Left colon (tissue), 2 donors: ENCODE results near the gene GRXCR2. TPM values are rescaled to one million over a fixed set of nuclear protein-coding genes. Genes with fewer than 3 reads are reported as not detected.
"Not testable (repeated sequence)": the region's sequence is repeated elsewhere in the genome, so short reads cannot be mapped to it uniquely, and the experiment has no call there.

Experiments
- ATAC-seq: fragments of 200-7000 bp; cut with Tn5 transposase; one replicate; pipeline ENCODE4 v1.9.1; 2020; ENCODE audit warnings: mild to moderate bottlenecking, moderate library complexity
- DNase-seq, 2 donors: peaks; one replicate each; pipeline ENCODE4 v3.0.0-alpha.2; 2020
- intact Hi-C, 2 donors: fragments of 100-400 bp; cut with DNase I in 1 of 2; cut with micrococcal nuclease in 1 of 2; formaldehyde crosslinking; loops; one replicate each; pipeline versions ENCODE4 v1.11.2 to v1.14.0; 2022; cut with DNase I, micrococcal nuclease
- total RNA-seq, 2 donors: library from RNA; stranded (reverse); fragmentation: NEBNext Ultra II Directional; extraction: Animal tissue kit (Norgen Biotek cat#: 25700); gene quantifications; one replicate each; pipeline ENCODE4 v1.2.1, GENCODE V29; 2021
- donor health status: DM: no; HTN: no; CAD: no.
- donor health status: DM: yes; HTN: yes; CAD: no.

Gene GRXCR2
- total RNA-seq, 2 donors from 2014 or later = not detected

DNA sequence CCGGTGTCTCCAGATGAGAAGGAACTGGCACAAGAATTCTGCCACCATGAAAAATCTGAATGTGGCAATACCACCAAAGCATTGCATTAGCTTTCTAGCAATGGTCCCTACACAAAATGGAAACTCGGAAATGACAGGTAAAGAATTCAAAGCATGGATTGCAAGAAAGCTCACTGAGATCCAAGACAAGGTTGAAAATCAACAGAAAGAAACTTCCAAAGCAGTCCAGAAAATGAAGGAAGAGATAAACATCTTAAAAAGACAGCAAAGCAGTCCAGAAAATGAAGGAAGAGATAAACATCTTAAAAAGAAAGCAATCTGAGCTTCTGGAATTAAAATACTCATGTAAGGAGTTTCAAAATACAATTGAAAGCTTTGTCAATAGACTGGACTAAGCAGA lies 16.8 kb upstream of the GRXCR2 start:
- DNase-seq (no peak), ATAC-seq (no peak)
- intact Hi-C loops = no loop called here

DNA sequence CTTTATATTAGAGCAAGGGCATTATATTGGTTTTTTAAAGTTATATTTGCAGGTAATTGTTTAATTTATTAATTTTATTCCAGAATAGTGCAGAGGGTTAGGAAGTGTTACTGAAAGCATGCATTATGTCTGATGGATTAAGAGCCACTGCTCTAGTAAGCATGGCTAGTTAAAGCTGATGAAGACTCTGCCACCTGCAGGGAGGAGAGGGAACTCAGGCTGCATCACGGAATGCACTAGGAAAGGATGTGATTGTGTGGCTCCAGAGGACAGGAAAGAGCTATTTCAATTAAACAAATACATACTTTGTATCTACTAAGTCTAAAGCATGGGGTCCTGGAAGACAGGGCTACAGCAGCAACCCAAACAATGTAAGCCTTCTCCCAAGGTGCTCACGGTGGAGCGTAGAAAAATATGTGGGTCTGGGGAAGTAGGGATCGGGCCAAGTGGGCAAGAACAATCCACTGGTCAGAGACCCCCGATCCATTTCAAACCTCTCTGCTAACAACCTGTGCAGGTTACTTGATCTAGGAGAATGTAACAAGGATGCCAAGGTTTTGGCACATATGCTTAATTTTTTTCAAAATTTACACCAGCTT lies 15.3 kb upstream of the GRXCR2 start:
- peak; percentile 99 for ATAC-seq
- DNase-seq = peak; percentile 46 to 67
- intact Hi-C loops = no loop called here

DNA sequence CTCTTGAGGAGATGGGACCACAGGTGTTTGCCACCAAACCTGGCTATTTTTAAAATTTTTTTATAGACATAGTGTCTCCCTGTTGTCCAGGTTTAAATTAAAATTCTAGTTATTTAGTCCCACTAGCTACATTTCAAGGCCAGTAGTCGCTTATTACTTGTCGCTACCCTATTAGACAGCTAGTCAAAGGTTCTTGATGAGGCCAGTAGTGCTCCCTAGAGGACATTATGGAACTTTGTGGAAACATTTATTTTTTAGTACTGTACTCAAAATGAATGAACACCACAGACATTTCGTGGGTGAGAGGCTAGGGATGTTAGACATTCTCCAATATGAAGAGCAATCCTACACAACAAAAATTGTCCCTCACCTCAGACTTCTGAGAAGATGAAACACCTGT lies 14.4 kb upstream of the GRXCR2 start:
- peak; percentile 86 for ATAC-seq
- intact Hi-C loops = no loop called here

DNA sequence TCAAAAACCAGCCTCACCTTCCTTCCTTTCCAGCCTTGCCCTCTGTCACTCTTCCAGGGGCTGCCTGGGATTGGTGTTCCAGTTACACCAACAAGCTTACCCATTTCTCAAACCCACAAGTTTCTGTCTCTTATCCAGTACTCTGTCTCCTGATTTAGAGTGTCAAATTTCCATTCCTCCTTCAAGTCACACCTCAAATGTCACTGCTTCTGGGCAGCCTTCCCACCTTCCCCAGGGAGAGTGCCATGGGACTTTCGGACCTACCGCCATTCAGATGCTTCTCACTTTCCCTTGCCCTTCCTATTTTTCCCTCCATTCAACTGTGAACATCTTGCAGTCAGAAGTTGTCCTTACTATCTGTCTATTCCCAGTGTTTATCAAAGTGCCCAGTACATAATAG lies 2.0 kb upstream of the GRXCR2 start:
- no peak for ATAC-seq
- intact Hi-C loops = no loop called here
- DNase-seq = no peak

More for the DNA sequence above, 14.4 kb upstream of the GRXCR2 start:
- DNase-seq = no peak

DNA sequence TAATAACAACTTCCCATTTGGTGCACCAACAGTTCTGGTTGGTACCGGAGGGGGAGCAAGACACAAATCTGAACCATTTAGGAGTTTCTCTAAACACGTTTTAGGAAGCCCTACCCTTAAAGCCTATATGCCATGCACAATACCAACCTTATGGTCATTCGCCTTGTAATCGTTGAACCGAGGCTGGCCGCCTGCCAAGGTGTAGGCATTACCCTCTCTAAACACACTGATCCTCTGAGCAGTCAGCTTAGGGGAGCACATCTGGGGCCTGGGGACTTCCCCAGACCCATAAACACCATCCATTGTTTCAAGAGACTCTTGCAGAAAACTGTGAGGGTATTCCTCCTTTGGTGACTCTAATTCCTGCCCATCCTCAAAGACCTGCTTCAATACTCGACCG lies 328 bp downstream of the GRXCR2 start:
- DNase-seq (peak; percentile 33 to 86), ATAC-seq (peak; percentile 87)
- intact Hi-C loops = no loop called here

DNA sequence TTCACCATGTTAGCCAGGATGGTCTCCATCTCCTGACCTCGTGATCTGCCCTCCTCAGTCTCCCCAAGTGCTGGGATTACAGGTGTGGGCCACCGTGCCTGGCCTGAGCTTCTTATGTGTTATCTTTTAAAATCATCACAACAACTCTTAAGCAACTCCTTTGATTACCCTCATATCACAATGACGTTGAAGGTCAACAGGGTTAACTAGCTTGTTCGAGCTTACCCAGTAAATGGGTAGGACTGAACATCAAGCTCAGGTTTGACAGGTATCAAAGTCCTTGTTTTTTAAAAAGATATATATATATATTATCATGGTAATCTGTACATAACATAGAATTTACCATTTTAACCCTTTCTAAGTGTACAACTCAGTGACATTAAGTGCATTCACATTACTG lies 3.1 kb downstream of the GRXCR2 start:
- ATAC-seq = peak; percentile 80
- intact Hi-C loops = no loop called here
- no peak for DNase-seq

DNA sequence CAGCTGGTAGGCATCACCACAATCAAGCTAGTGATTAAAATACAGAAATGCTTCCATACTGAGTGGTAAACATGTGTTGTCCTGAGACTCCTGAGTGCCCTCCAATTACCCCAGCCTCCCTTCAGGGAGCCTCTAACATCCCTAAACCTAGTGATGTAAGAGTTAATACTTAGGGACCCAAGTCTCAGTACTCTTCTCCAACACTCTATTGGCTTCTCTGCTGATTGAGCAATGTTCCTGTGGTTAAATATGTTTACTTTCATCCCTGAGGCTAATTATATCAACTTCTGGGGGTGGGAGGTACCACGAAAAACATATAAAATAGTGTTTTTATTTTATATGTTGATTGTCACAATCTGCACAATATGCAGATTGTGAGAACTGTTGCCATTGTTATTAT lies 5.0 kb downstream of the GRXCR2 start:
- ATAC-seq = no peak
- intact Hi-C loops = no loop called here
- no peak for DNase-seq

DNA sequence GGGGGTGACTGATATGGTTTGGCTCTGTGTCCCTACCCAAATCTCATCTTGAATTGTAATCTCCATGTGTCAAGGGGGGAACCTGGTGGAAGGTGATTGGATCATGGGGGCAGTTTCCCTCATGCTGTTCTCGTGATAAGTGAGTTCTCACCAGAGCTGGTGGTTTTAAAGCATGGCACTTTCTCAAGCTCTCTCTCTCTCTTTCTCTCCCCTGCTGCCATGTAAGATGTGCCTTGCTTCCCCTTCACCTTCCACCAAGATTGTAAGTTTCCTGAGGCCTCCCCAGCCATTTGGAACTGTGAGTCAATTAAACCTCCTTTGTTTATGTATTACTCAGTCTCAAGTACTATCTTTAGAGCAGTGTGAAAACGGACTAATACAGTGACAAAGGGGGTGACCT lies 8.4 kb downstream of the GRXCR2 start:
- ATAC-seq, intact Hi-C loops, DNase-seq: not testable (repeated sequence)

DNA sequence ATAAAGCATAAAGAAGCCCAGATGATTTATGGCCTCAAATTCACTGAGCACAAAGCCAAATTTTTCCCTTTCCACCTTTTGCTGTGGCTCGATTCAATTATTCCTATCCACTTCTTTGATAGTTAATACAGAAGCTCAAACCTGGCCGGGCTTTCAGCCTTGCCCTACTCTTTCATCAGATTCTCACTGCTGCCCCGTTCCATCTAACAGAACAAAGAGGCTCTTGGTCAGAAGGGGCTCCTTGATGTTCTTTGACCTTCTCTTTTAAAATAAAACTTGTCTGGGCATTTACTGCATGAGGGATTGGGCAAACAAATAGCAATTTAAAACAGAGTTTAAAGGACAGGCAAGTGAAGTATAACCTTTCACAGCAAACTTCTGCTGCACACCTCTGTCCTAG lies 9.8 kb downstream of the GRXCR2 start:
- ATAC-seq (no peak), DNase-seq (no peak)
- intact Hi-C loops = no loop called here

DNA sequence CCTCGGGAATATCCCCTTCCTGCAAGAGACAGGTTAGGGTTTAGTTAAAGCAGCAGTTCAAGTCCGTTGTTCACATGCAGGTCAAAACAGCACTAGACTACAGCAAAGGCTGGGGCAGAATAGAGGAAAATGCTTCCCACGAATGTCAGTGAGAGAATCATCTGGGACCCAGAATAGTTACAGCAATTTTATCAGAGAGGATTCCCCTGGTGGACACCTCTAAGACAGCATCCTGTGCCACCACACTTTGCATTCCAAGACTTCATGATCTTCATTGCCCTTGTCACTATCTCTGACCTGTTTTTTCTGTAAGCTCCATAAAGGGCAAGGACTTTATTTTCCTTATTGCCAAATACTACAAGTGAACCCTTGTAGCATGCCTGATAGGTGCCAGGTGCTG lies 12.9 kb downstream of the GRXCR2 start:
- no peak for DNase-seq
- intact Hi-C loops = no loop called here
- ATAC-seq = peak; percentile 12

DNA sequence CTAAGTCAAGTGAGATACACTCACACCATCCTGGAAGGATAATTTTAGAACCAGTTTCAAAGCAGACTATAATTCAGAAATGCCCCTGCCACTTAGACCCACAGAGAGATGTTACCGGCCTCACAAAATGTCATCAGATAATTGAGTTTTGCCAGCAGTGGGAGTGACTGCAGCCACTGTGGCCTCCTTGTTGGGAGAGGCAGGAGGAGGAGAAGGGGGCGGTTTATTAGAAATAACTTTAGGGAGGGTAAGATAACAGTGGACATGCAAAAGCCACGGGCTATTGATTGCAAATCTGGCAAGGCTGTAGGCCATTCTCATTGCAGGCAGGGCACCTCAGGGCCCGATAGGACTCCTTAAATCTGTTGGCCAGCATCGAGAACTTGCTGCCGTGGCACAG lies 13.4 kb downstream of the GRXCR2 start:
- ATAC-seq (no peak), DNase-seq (no peak)
- intact Hi-C loops = no loop called here

DNA sequence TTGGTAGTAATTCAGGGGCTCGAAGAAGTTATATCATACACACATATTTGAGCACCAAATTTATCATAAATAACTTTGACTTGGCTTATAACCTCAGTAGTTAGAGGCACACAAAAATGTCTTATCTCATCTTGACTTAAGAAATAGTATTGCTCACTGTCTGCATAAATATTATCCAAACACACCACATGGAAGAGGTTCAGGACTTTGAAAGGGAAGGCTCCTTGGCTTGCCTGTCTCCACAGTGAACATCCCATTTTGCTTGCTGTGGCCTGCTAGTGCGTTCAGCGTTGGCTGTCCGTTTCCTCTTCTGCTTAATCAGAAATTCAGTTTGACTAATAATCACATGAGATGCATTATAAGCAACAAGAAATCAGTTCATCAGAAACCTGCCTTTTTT lies 13.9 kb downstream of the GRXCR2 start:
- ATAC-seq (no peak), DNase-seq (no peak)
- intact Hi-C loops = no loop called here

DNA sequence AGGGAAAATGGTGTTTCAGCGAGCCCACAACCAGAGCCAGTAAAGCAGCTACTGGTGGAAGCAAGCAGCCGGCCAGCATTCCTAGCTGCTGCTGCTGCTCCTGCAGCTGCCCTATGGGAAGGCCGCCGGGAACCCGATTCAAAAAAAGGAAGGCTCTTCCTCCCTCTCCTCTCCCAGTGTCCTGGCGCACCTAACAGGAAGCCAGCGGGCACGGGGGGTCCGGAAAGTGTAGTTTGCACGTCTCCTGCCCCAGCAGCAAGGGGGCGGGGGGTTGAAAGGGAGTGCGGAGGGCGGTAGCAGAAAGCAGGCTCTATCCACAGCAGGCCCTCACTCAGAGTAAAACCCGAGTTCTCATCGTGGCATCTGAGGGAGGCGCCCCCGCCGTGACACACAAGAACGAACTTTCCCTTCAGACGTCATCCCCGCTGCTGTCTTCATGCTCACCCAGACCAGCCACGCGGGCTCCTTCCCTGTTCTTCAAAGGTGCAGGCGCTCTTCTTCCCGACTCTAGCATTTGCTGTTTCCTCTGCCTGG lies 16.5 kb downstream of the GRXCR2 start:
- DNase-seq (peak; percentile 36 to 39), ATAC-seq (no peak)
- intact Hi-C loops = no loop called here

DNA sequence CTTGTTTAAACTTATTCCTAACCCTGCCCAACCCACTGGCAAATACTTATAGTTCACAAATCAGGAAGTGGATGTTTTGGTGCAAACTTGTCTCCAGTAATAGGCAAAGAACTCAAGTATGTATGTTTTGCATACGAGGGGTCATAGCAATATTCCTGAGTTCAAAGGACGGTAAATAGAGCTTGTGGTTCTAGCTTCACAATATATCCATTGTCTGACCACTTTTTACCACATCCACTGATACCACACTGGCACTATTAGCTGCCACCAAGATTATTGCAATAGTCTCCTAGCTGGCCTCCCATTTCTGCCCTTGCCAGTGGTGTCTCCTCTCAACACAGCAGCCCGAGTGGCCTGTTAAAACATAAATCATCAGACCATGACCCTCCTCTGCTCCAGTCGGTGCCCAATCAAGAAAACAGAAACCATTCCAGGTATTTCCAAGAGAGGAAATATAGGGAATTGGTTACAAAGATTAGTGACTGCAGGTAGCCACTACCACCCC lies 17.0 kb downstream of the GRXCR2 start:
- intact Hi-C loops = no loop called here
- DNase-seq (no peak), ATAC-seq (peak; percentile 3)

DNA sequence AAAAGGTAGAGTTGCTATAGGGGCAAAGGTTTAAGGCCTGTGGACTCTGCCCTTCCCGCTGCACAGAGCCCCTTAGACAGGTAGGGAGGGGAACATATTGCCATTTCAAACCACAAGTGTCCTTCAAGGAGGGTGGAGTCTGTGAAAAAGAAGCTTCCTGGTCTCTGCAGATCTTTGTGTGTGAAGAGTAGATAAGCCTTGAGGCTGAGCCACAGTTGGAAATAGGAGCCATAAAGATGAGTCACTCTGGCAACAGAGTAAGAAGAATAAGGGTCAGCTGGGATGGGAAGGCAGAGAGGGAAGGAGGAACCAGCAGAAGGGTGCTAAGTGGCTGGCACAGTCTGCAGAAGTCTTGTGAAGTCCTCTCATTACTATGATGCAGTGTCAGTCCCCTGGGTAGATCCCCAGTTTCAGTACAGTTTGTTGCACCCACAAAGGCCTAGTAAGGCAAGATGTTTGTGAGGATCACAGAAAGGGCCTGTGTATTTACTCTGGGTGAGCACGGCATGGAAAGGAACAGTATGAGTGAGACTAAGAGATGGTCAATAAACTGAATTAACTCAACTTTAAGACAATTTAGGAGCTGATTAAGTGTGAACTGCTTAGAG lies 18.1 kb downstream of the GRXCR2 start:
- peak; percentile 67 to 84 for DNase-seq
- intact Hi-C loops = no loop called here
- peak; percentile 88 for ATAC-seq

DNA sequence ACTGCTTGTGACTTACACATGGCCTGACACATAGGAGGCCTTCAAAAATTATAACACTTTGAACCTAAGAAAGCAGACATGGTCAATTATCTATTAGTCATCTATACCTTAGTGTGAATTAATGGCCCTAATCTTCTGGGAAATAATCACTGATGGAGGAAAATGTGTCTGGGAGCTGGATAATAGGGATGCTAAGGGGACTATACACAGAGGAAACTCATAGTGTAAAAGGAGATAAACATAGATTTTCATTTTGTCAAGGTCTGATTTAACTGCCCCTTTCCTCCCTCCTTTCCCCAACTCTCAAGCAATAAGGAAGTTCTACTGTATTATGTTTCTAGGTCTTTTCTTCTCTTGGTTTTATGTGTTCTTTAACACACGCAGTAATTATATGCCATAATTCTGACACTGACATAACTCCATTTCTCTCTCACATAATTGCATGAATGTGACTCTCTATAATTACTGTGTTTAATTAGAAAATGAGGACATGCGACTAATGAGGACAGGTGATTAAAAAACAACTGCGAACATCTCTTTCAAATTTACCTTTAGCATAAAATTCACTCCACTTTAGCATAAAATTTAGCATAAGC lies 18.9 kb downstream of the GRXCR2 start:
- ATAC-seq (peak; percentile 71), DNase-seq (no peak)
- intact Hi-C loops = no loop called here

DNA sequence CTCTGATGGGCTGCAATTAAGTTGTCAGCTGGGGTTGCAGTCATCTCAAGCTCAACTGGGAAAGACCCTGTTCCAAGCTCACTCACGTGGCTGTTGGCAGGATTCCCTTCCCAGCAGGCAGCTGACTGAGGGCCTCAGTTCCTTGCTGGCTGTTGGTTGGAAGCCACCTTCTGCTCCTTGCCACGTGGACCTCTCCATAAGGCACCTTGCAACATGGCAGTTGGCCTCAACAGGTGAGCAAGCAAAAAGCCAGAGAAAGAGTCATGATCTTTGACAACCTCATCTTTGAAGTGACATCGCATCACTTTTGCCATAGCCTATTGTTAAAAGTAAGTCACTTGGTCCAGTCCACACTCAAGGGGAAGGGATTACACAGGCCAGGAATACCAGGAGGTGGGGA lies 19.8 kb downstream of the GRXCR2 start:
- DNase-seq (no peak), ATAC-seq (no peak)
- intact Hi-C loops = no loop called here

DNA sequence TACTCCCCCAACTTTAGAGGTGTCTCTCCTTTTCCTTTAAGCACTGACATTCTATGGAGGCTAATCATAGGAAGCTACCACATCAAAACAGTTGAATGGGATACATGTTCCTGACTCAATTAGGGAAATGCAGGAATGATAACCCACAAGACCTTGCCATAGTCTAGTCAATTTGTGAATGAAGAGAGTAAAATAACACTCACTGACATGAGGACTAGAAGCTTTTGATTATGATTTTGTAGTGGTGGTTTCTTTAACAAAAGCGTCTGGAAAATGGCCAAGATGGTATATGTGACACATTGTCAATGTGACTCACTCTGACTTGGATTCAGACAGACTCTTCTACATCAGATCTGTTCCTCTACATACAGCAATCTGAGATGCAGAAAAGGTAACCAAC lies 24.0 kb downstream of the GRXCR2 start:
- intact Hi-C loops = no loop called here
- DNase-seq (no peak), ATAC-seq (no peak)

DNA sequence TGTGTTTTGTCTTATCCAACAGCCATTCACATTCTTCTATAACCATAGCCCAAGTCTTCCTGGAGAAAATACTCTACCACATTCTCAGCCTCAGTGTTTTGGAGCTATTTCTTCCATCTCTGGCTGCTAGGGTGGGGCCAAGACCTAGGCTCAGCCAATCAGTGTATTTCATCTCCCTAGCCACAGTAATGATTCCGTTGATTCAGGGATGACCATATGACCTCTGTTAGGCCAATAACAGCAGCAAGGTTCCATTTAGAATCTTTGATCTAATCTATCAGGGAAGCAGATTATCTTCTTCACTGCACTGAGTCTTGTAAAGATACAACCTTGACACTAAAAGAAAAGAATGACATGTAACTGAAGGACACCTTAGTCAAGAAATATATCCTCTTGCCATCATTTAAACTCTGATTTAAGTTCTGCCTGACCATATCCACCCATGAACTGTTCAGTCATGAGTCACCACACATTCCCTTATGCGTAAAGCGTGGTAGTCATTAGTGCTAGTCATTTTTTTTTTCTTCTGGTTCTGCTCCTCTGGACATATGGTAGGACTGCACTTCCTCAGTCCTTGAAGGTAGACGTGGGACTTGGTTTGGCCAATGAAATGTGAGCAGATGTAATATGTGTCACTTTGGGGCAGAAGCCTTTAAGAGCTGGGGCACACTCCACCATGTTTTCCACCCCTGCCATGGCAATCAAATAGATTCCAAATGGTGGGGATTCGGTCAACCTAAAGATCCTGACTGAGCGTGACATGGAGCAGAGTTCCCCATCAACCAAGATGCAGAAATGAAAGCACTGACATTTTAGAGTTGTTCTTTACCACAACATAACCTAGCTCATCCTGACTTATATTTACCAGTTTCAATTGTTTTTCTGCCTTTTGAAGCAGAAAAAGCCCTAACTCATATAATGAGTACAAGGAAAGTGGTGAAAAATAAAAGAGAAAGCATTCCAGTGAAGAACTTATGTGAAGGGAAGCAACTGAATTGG lies 25.0 kb downstream of the GRXCR2 start:
- peak; percentile 78 for ATAC-seq
- intact Hi-C loops = no loop called here
- no peak for DNase-seq
